HUDEP-2 (cell line): ENCODE measurements around the gene GAL3ST3.
"Not testable (repeated sequence)": the region's sequence is repeated elsewhere in the genome, so short reads cannot be mapped to it uniquely, and the experiment has no call there.

Experiments used
- DNase-seq, 76 experiments: peaks; one replicate each; lab custom pipeline; 2025; ENCODE audit not compliant: unreplicated experiment in 76 of 76; lab: John Stamatoyannopoulos, UW

The GAL3ST3 gene, protein sequence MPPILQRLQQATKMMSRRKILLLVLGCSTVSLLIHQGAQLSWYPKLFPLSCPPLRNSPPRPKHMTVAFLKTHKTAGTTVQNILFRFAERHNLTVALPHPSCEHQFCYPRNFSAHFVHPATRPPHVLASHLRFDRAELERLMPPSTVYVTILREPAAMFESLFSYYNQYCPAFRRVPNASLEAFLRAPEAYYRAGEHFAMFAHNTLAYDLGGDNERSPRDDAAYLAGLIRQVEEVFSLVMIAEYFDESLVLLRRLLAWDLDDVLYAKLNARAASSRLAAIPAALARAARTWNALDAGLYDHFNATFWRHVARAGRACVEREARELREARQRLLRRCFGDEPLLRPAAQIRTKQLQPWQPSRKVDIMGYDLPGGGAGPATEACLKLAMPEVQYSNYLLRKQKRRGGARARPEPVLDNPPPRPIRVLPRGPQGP

GRCh38 chr11:66048547-66049323 lies at the start of gene GAL3ST3:
TSS of gene GAL3ST3 (minus strand) at chr11:66049161. CDS start at chr11:66045415, 3,746 bp downstream.
- no peak for DNase-seq

DNA sequence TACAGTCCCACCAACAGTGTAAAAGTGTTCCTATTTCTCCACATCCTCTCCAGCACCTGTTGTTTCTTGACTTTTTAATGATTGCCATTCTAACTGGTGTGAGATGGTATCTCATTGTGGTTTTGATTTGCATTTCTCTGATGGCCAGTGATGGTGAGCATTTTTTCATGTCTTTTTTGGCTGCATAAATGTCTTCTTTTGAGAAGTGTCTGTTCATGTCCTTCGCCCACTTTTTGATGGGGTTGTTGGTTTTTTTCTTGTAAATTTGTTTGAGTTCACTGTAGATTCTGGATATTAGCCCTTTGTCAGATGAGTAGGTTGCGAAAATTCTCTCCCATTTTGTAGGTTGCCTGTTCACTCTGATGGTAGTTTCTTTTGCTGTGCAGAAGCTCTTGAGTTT lies 43.2 kb upstream of the GAL3ST3 start:
- not testable (repeated sequence) for DNase-seq

DNA sequence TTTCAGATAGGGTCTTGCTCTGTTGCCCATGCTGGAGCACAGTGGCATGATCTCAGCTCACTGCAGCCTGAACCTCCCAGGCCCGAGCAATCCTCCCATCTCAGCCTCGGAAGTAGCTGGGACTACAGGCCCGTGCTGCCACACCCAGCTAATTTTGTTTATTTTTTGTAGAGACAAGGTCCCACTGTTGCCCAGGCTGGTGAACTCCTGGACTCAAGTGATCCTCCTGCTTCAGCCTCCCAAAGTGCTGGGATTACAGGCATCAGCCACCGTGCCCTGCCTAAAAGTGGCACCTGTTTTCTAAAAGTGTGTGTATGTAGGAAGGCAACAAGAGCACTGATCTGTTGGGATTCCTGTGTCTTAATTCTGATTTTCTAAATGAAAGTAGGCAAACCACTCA lies 41.3 kb upstream of the GAL3ST3 start:
- DNase-seq, result no peak

- no peak for DNase-seq
Measured at GRCh38 chr11:66089067-66089466, 40.1 kb upstream of the GAL3ST3 start.

- DNase-seq, result no peak
Measured at GRCh38 chr11:66087148-66087908, 38.4 kb upstream of the GAL3ST3 start.

- no peak for DNase-seq
Measured at GRCh38 chr11:66084821-66085475, 36.0 kb upstream of the GAL3ST3 start.

- DNase-seq, result no peak
Measured at GRCh38 chr11:66083767-66084166, 34.8 kb upstream of the GAL3ST3 start.

GRCh38 chr11:66082946-66083698 lies 34.2 kb upstream of the GAL3ST3 start:
- DNase-seq, result peak in 3 of 76 experiments; percentile 4 to 20 (median 20)

DNA sequence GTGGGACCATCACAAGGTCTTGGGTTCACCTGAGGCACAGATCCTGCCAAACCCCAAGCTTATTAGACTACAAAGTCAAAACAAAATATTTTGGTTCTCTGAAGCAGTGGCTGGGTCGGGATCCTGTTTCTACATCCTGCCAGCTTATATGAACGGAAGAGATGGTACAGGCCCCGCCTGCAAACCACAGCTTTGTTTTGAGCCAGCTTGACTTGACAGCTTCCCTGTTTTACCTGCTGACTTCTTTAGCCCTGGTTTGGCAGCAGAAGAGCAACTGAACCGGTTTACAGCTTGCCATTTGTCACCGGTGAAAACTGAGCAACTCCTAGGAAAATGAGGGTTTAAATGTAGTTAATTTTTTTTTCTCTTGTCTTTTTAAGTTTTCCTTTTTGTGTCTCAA lies 32.5 kb upstream of the GAL3ST3 start:
- DNase-seq, result peak in 40 of 76 experiments; percentile 8 to 50 (median 24)

- peak in 35 of 76 experiments; percentile 9 to 68 (median 28) for DNase-seq
Measured at GRCh38 chr11:66080055-66080817, 31.3 kb upstream of the GAL3ST3 start.

GRCh38 chr11:66078949-66079348 lies 30.0 kb upstream of the GAL3ST3 start:
- DNase-seq, result not testable (repeated sequence)

- no peak for DNase-seq
Measured at GRCh38 chr11:66077927-66078326, 29.0 kb upstream of the GAL3ST3 start.

- DNase-seq, result no peak
Measured at GRCh38 chr11:66076561-66076960, 27.6 kb upstream of the GAL3ST3 start.

DNA sequence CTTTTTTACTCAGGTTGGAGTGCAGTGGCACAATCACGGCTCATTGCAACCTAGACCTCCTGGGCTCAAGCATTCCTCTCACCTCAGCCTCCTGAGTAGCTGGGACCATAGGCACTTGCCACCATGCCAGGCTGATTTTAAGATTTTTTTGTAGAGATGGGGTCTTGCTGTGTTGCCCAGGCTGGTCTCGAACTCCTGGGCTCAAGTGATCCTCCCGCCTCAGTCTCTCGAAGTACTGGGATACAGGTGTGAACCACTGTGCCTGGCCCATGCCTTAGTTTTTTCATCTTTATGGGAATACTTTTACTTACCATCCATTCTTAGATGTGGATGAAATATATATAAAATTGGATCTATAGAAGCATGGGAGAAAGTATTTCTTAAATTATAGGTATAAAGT lies 26.3 kb upstream of the GAL3ST3 start:
- no peak for DNase-seq

DNA sequence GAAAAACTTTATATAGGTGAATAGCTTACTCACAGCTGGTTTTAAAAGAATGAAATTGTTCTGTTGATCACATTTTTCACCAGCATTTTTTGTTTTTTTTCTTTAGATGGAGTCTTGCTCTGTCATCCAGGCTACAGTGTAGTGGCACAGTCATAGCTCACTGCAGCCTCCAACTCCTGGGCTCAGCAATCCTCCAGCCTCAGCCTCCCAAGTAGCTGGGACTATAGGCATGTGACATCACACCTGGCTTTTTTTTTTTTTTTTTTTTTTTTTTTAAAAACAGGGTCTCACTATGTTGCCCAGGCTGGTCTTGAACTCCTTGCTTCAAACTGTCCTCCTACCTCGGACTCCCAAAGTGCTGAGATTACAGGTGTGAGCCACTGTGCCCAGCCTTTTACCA lies 24.7 kb upstream of the GAL3ST3 start:
- no peak for DNase-seq

DNA sequence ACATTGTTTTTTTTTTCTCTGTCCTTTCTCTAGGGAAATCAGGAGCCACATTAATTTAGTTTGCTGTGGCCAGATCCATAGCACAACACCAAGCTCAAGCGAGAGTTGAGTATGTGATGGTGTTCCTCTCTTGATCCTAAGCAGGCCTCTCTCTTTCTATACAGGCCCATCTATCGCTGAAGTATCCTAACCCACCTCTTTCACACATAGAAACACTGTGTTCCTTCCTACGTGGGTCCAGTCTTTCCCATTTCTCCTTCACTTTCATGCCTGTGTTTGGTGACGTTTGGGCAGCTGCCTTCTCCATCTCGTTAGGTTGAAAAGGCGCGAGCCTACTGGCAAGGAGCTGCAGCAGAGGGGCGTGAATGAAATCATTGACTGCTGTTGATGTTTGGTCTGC lies 23.6 kb upstream of the GAL3ST3 start:
- DNase-seq, result no peak

DNA sequence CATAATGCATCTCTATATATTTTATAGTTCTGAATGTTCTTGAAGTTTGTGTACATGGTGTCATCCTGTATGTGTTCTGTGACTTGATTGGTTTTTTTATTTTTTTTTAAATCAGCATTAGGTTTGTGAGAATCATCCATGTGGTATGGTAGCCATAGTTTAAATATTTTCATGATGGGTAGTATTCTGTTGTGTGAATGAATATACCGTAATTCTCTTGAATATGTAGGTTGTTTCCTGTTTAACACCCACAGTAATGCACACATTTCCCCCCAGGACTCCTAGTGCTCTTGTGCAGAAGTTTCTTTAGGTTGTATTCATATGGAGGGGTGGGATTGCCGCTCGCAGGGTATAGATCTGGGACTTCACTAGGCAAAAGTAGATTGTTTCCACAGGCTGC lies 23.1 kb upstream of the GAL3ST3 start:
- no peak for DNase-seq

GRCh38 chr11:66071381-66071801 lies 22.4 kb upstream of the GAL3ST3 start:
- DNase-seq, result no peak
